Gastrocnemius medialis (tissue), 4 donors: ENCODE results near the gene GRK4. TPM values are rescaled to one million over a fixed set of nuclear protein-coding genes. Genes with fewer than 3 reads are reported as not detected.

Experiments
- ATAC-seq, 2 donors: fragments of 150-250 bp; one replicate each; pipeline ENCODE4 v1.9.1; 2016
- DNase-seq, 2 donors: peaks; one replicate each; pipeline ENCODE4 v3.0.0-alpha.2; 2019
- H3K27ac ChIP-seq, 4 donors: fragments of 200-600 bp; sonication (generic); 1 replicate in 1 of 4; 2 replicates in 3 of 4; pipeline ENCODE4 v1.5.1; 2016 to 2018; ENCODE audit warnings: mild to moderate bottlenecking in 2 of 4, moderate library complexity in 1 of 4
- H3K27me3 ChIP-seq, 3 donors: fragments of 200-600 bp; sonication (generic) in 2 of 3; 1 replicate in 1 of 3; 2 replicates in 2 of 3; pipeline versions ENCODE4 v1.5.1 to v1.6.0; 2016 to 2019; ENCODE audit warnings: mild to moderate bottlenecking in 1 of 3, moderate library complexity in 1 of 3
- H3K36me3 ChIP-seq, 2 donors: fragments of 200-600 bp; sonication (generic) in 1 of 2; one replicate each; pipeline ENCODE4 v1.5.1; 2017 to 2018
- H3K4me1 ChIP-seq, 2 donors: fragments of 200-600 bp; sonication (generic) in 1 of 2; one replicate each; pipeline ENCODE4 v1.5.1; 2016 to 2017; ENCODE audit warnings: mild to moderate bottlenecking in 2 of 2
- H3K4me3 ChIP-seq, 4 donors: fragments of 200-600 bp; sonication (generic) in 3 of 4; 1 replicate in 1 of 4; 2 replicates in 3 of 4; pipeline ENCODE4 v1.5.1; 2016 to 2019; ENCODE audit warnings: mild to moderate bottlenecking in 2 of 4
- H3K9me3 ChIP-seq, 3 donors: fragments of 200-600 bp; sonication (generic) in 2 of 3; 1 replicate in 1 of 3; 2 replicates in 2 of 3; pipeline ENCODE4 v1.5.1; 2016 to 2019
- POLR2A ChIP-seq, 2 donors: fragments of 450-650 bp; IDR thresholded peaks; one replicate each; pipeline ENCODE4 v1.6.1; 2017; ENCODE audit warnings: antibody characterized with exemption in 2 of 2, mild to moderate bottlenecking in 2 of 2, moderate library complexity in 2 of 2
- in situ Hi-C, 4 donors: fragments of 200-750 bp; cut with MboI; loops; one replicate each; pipeline versions ENCODE4 v1.15.0 to v1.8.0; 2017; ENCODE audit warnings: low sequenced_read_pairs in 4 of 4
- intact Hi-C: fragments of 100-400 bp; cut with DNase I; formaldehyde crosslinking; loops from one replicate; pipeline ENCODE4 v1.15.1; 2023; ENCODE audit warnings: low total_unique reads
- total RNA-seq, 4 donors: library from RNA; depleted of rRNA; stranded (reverse); fragments of >200 nt; gene quantifications; one replicate each; pipeline versions ENCODE4 v1.1.0 to v1.2.3, GENCODE V29; 2016
- TF ChIP-seq, protein P1 (sequence below), 5 experiments: fragments of 450-650 bp in 3 of 5; fragments of 200-600 bp in 2 of 5; sonication (generic) in 2 of 5; IDR thresholded peaks in 4 of 5; conservative IDR thresholded peaks in 1 of 5; 1 replicate in 4 of 5; 2 replicates in 1 of 5; pipeline ENCODE4 v1.5.1; 2016 to 2019; ENCODE audit warnings: antibody characterized with exemption in 5 of 5, mild to moderate bottlenecking in 3 of 5, moderate library complexity in 3 of 5

GRK4 gene
- total RNA-seq, 4 donors from 2014 or later = 2.8 to 5.8 (median 3.7) TPM

- DNase-seq = no peak
- no peaks in the 10 kb centered on the region for H3K36me3 ChIP-seq
- intact Hi-C loops = no loop called here
- H3K4me3 ChIP-seq = no peak overlapping the region
- TF ChIP-seq, protein P1, sequence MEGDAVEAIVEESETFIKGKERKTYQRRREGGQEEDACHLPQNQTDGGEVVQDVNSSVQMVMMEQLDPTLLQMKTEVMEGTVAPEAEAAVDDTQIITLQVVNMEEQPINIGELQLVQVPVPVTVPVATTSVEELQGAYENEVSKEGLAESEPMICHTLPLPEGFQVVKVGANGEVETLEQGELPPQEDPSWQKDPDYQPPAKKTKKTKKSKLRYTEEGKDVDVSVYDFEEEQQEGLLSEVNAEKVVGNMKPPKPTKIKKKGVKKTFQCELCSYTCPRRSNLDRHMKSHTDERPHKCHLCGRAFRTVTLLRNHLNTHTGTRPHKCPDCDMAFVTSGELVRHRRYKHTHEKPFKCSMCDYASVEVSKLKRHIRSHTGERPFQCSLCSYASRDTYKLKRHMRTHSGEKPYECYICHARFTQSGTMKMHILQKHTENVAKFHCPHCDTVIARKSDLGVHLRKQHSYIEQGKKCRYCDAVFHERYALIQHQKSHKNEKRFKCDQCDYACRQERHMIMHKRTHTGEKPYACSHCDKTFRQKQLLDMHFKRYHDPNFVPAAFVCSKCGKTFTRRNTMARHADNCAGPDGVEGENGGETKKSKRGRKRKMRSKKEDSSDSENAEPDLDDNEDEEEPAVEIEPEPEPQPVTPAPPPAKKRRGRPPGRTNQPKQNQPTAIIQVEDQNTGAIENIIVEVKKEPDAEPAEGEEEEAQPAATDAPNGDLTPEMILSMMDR (IDR thresholded peaks at IDR 0.05 in 4 of 5, conservative IDR thresholded peaks at IDR 0.05 in 1 of 5) = no peak
- TF ChIP-seq POLR2A (IDR thresholded peaks at IDR 0.05) = no peak
- ATAC-seq = no peak
- no peaks in the 10 kb centered on the region for H3K4me1 ChIP-seq
- no peak overlapping the region for H3K27ac ChIP-seq
- in situ Hi-C loops = no loop called here
- no peaks in the 10 kb centered on the region for H3K9me3 ChIP-seq
- H3K27me3 ChIP-seq = no peaks in the 10 kb centered on the region
Observed at GRCh38 chr4:3031357-3032082, 68.1 kb downstream of the GRK4 start.

GRCh38 chr4:3034231-3034630 is 70.9 kb downstream of the GRK4 start:
- Histone ChIP-seq H3K4me1 (peaks cover 11 to 12% of the 10 kb centered on the region in 2 donors), H3K27ac (no peak overlapping the region), H3K27me3 (no peaks in the 10 kb centered on the region), H3K36me3 (no peaks in the 10 kb centered on the region), H3K4me3 (no peak overlapping the region), H3K9me3 (no peaks in the 10 kb centered on the region)
- in situ Hi-C loops = no loop called here
- intact Hi-C loops = no loop called here
- ATAC-seq (no peak), DNase-seq (no peak)
- TF ChIP-seq POLR2A (IDR thresholded peaks at IDR 0.05) = no peak
- TF ChIP-seq, protein P1 (IDR thresholded peaks at IDR 0.05 in 4 of 5, conservative IDR thresholded peaks at IDR 0.05 in 1 of 5) = no peak

DNA sequence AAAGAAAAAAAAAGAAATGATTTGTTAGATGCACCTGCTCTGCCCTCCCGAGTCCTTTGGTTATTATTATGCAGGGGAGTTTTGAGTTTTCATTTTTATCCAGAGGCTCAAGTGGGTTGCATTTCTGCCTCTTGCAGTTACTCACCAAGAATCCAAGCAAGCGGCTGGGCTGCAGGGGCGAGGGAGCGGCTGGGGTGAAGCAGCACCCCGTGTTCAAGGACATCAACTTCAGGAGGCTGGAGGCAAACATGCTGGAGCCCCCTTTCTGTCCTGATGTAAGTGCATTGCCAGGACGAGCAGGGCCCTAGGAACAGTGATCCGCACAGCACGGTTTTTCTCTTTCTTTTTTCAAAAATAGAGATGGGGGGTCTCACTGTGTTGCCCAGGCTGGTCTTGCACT is 71.9 kb downstream of the GRK4 start:
- Histone ChIP-seq H3K4me1 (peaks cover 11 to 12% of the 10 kb centered on the region in 2 donors), H3K4me3 (no peak overlapping the region), H3K27ac (no peak overlapping the region), H3K36me3 (no peaks in the 10 kb centered on the region), H3K9me3 (no peaks in the 10 kb centered on the region), H3K27me3 (no peaks in the 10 kb centered on the region)
- no peak for DNase-seq
- in situ Hi-C loops = no loop called here
- TF ChIP-seq POLR2A (IDR thresholded peaks at IDR 0.05) = no peak
- TF ChIP-seq, protein P1 (IDR thresholded peaks at IDR 0.05 in 4 of 5, conservative IDR thresholded peaks at IDR 0.05 in 1 of 5) = no peak
- intact Hi-C loops = loop anchor here (5.0 kb wide), 1 partner anchor 73 kb away; the partner anchor contains the start of genes GRK4 and NOP14
- no peak for ATAC-seq

GRCh38 chr4:3035674-3036073 is 72.3 kb downstream of the GRK4 start:
- Histone ChIP-seq H3K27ac (no peak overlapping the region), H3K36me3 (no peaks in the 10 kb centered on the region), H3K4me1 (peaks cover 11 to 12% of the 10 kb centered on the region in 2 donors), H3K9me3 (no peaks in the 10 kb centered on the region), H3K27me3 (no peaks in the 10 kb centered on the region), H3K4me3 (no peak overlapping the region)
- TF ChIP-seq POLR2A (IDR thresholded peaks at IDR 0.05) = no peak
- TF ChIP-seq, protein P1 (IDR thresholded peaks at IDR 0.05 in 4 of 5, conservative IDR thresholded peaks at IDR 0.05 in 1 of 5) = no peak
- intact Hi-C loops (loop anchor here (5.0 kb wide), 1 partner anchor 73 kb away; the partner anchor contains the start of genes GRK4 and NOP14), in situ Hi-C loops (no loop called here)
- ATAC-seq = no peak
- DNase-seq = no peak
